GM23338 (cell line): ENCODE measurements around the gene GALNT5. TPM values are rescaled to one million over a fixed set of nuclear protein-coding genes. Genes with fewer than 3 reads are reported as not detected.

ENCODE experiments used
- ATAC-seq: fragments of 200-7000 bp; cut with Tn5 transposase; 3 replicates; pipeline ENCODE4 v1.9.1; 2020
- DNase-seq: peaks from one replicate; pipeline ENCODE4 v3.0.0-alpha.2; 2015; ENCODE audit warnings: low spot score
- H2AFZ ChIP-seq: fragments of 200-600 bp; sonication (generic); 2 replicates; pipeline ENCODE4 v1.8.0; 2016; ENCODE audit warnings: antibody characterized with exemption, mild to moderate bottlenecking, moderate library complexity
- H3F3A ChIP-seq: fragments of 200-600 bp; sonication (generic); replicated peaks from 2 replicates; pipeline ENCODE4 v1.8.0; 2017; ENCODE audit warnings: antibody characterized with exemption, mixed run types, low read depth
- H3K27ac ChIP-seq: fragments of 200-600 bp; sonication (generic); 2 replicates; pipeline ENCODE4 v1.6.1; 2016; ENCODE audit warnings: low read depth
- H3K27me3 ChIP-seq: fragments of 200-600 bp; sonication (generic); 2 replicates; pipeline ENCODE4 v1.8.0; 2016; ENCODE audit warnings: mild to moderate bottlenecking, mixed run types, moderate library complexity; ENCODE audit not compliant: insufficient read depth
- H3K36me3 ChIP-seq: fragments of 200-600 bp; sonication (generic); 2 replicates; pipeline ENCODE4 v1.8.0; 2016; ENCODE audit warnings: mild to moderate bottlenecking; ENCODE audit not compliant: insufficient read depth
- H3K4me1 ChIP-seq: fragments of 200-600 bp; sonication (generic); 2 replicates; pipeline ENCODE4 v1.8.0; 2016; ENCODE audit warnings: mild to moderate bottlenecking, moderate library complexity; ENCODE audit not compliant: insufficient read depth
- H3K4me2 ChIP-seq: fragments of 200-600 bp; sonication (generic); 2 replicates; pipeline ENCODE4 v1.7.1; 2017; ENCODE audit warnings: mixed run types
- H3K4me3 ChIP-seq: fragments of 200-600 bp; sonication (generic); 2 replicates; pipeline ENCODE4 v1.6.1; 2016; ENCODE audit warnings: mixed run types
- H3K79me2 ChIP-seq: fragments of 200-600 bp; sonication (generic); replicated peaks from 2 replicates; pipeline ENCODE4 v1.8.0; 2017; ENCODE audit warnings: mild to moderate bottlenecking; ENCODE audit not compliant: insufficient read depth
- H3K9me2 ChIP-seq: fragments of 200-600 bp; sonication (generic); 2 replicates; pipeline ENCODE4 v1.8.0; 2017; ENCODE audit not compliant: insufficient read depth
- H4K20me1 ChIP-seq: fragments of 200-600 bp; sonication (generic); replicated peaks from 2 replicates; pipeline ENCODE4 v1.8.0; 2017; ENCODE audit warnings: mild to moderate bottlenecking; ENCODE audit not compliant: insufficient read depth
- H3K27ac Mint-ChIP-seq: 2 replicates; pipeline ENCODE4 v1.8.0; 2020; ENCODE audit warnings: inconsistent platforms, mild to moderate bottlenecking, moderate library complexity, mixed read lengths
- H3K27me3 Mint-ChIP-seq: 3 replicates; pipeline ENCODE4 v1.8.0; 2022; ENCODE audit warnings: low read depth, mild to moderate bottlenecking, moderate library complexity, mixed read lengths, inconsistent platforms; ENCODE audit not compliant: insufficient read depth, poor library complexity
- H3K36me3 Mint-ChIP-seq: 3 replicates; pipeline ENCODE4 v1.8.0; 2021; ENCODE audit warnings: low read depth, mild to moderate bottlenecking, inconsistent platforms, moderate library complexity, mixed read lengths
- H3K4me1 Mint-ChIP-seq: 3 replicates; pipeline ENCODE4 v1.8.0; 2020; ENCODE audit warnings: mild to moderate bottlenecking, inconsistent platforms, mixed read lengths
- H3K4me3 Mint-ChIP-seq: 3 replicates; pipeline ENCODE4 v1.8.0; 2021; ENCODE audit warnings: moderate library complexity, mild to moderate bottlenecking, inconsistent platforms, mixed read lengths
- H3K9me3 Mint-ChIP-seq: 3 replicates; pipeline ENCODE4 v1.8.0; 2020; ENCODE audit warnings: moderate library complexity, mild to moderate bottlenecking, inconsistent platforms, mixed read lengths
- CREB1 ChIP-seq: fragments of 250-450 bp; sonication (Bioruptor Pico); IDR thresholded peaks from 2 replicates; pipeline ENCODE4 v1.5.0; 2020; ENCODE audit warnings: low read depth, mild to moderate bottlenecking, moderate library complexity
- CTCF ChIP-seq, 2 experiments: fragments of 200-600 bp in 1 of 2; sonication (generic) in 1 of 2; conservative IDR thresholded peaks; 2 replicates each; pipeline versions ENCODE4 v1.5.1 to v1.6.1; 2016 to 2017; ENCODE audit warnings: antibody characterized with exemption in 2 of 2, low read depth in 2 of 2, mild to moderate bottlenecking in 2 of 2, moderate library complexity in 1 of 2
- EZH2 ChIP-seq: fragments of 200-600 bp; sonication (generic); IDR thresholded peaks from one replicate; pipeline ENCODE4 v1.8.0; 2017; ENCODE audit warnings: antibody characterized with exemption, mild to moderate bottlenecking, low read depth; ENCODE audit not compliant: unreplicated experiment
- POLR2AphosphoS5 ChIP-seq: IDR thresholded peaks from 2 replicates; pipeline ENCODE4 v1.6.1; 2016; ENCODE audit warnings: antibody characterized with exemption, low read depth
- REST ChIP-seq: IDR thresholded peaks from one replicate; pipeline ENCODE4 v1.6.1; 2018; ENCODE audit warnings: antibody characterized with exemption; ENCODE audit not compliant: unreplicated experiment
- STAT1 ChIP-seq: IDR thresholded peaks from one replicate; pipeline ENCODE4 v1.6.1; 2016; ENCODE audit warnings: antibody characterized with exemption; ENCODE audit not compliant: unreplicated experiment
- ZNF114 ChIP-seq: fragments of 250-450 bp; sonication (Bioruptor Pico); IDR thresholded peaks from 2 replicates; pipeline ENCODE4 v1.5.0; 2020; ENCODE audit warnings: mild to moderate bottlenecking, moderate library complexity
- ZNF331 ChIP-seq: fragments of 250-450 bp; sonication (Bioruptor Pico); IDR thresholded peaks from 2 replicates; pipeline ENCODE4 v1.5.0; 2020; ENCODE audit warnings: low read depth, mild to moderate bottlenecking, moderate library complexity
- ZNF462 ChIP-seq: fragments of 250-450 bp; sonication (Bioruptor Pico); IDR thresholded peaks from 2 replicates; pipeline ENCODE4 v1.5.0; 2020; ENCODE audit warnings: mild to moderate bottlenecking, moderate library complexity
- polyA plus RNA-seq: library from polyadenylated mRNA; unstranded; fragments of >200 nt; fragmentation: Nextera tagmentation; extraction: Ambion mirVana; gene quantifications from 2 replicates; pipeline ENCODE4 v1.2.1, GENCODE V29; 2016
- total RNA-seq: library from RNA; depleted of rRNA; stranded (reverse); fragments of >200 nt; shearing (Covaris generic); gene quantifications from 2 replicates; pipeline ENCODE4 v1.2.3, GENCODE V29; 2014

Gene GALNT5
- total and polyA plus RNA-seq, 2 experiments from 2014 or later: 0.05 to 0.14 TPM

- no peak for TF ChIP-seq ZNF462 (CRISPR knock-in tag)
- no peak for TF ChIP-seq ZNF331 (CRISPR knock-in tag)
- TF ChIP-seq CREB1: no peak
- no peak for TF ChIP-seq POLR2AphosphoS5
- no peak for TF ChIP-seq EZH2
- no peak for TF ChIP-seq ZNF114 (CRISPR knock-in tag)
Observed at GRCh38 chr2:157231476-157231875, 26.0 kb upstream of the GALNT5 start (continued).

GRCh38 chr2:157233506-157233905 is 24.0 kb upstream of the GALNT5 start:
- no peaks in the 10 kb centered on the region for H3F3A ChIP-seq
- no peak for TF ChIP-seq CTCF (conservative IDR thresholded peaks at IDR 0.05; ENCODE audit: low read depth in 2 of 2)
- no peak for TF ChIP-seq REST
- no peak for TF ChIP-seq ZNF331 (CRISPR knock-in tag)
- TF ChIP-seq CREB1: no peak
- no peak for TF ChIP-seq STAT1

More at GRCh38 chr2:157233506-157233905, 24.0 kb upstream of the GALNT5 start:
- H3K4me2 ChIP-seq: no peak overlapping the region
- 0 out of 2 replicates have a peak, but pooled peaks cover 4% of the 10 kb centered on the region for H3K9me2 ChIP-seq
- H3K4me1 ChIP-seq: no peaks in the 10 kb centered on the region
- no peaks in the 10 kb centered on the region for H3K36me3 Mint-ChIP-seq
- no peak overlapping the region for H3K4me3 Mint-ChIP-seq
- DNase-seq: no peak
- ATAC-seq: no peak
- no peak overlapping the region for H3K27ac Mint-ChIP-seq
- no peaks in the 10 kb centered on the region for H3K79me2 ChIP-seq
- no peak overlapping the region for H2AFZ ChIP-seq
- H3K27me3 ChIP-seq: no peaks in the 10 kb centered on the region
- no peak overlapping the region for H3K4me3 ChIP-seq
- no peaks in the 10 kb centered on the region for H4K20me1 ChIP-seq
- no peaks in the 10 kb centered on the region for H3K36me3 ChIP-seq
- no peaks in the 10 kb centered on the region for H3K4me1 Mint-ChIP-seq
- H3K9me3 Mint-ChIP-seq: no peaks in the 10 kb centered on the region; the same call in 2 of the 3 replicates
- peaks cover 2% of the 10 kb centered on the region for H3K27me3 Mint-ChIP-seq
- no peak overlapping the region for H3K27ac ChIP-seq
